Fibroblast of lung (primary cell): ENCODE measurements around the gene MYLK3. TPM values are rescaled to one million over a fixed set of nuclear protein-coding genes. Genes with fewer than 3 reads are reported as not detected.

Source experiments
- DNase-seq, 2 donors: peaks; one replicate each; pipeline versions ENCODE4 v3.0.0 to v3.0.0-alpha.2; 2010; ENCODE audit warnings: low read depth in 2 of 2
- H2AFZ ChIP-seq: 2 replicates; pipeline ENCODE4 v1.5.1; 2012; ENCODE audit warnings: low read length, control low read depth, inconsistent platforms
- H3K27ac ChIP-seq: 2 replicates; pipeline ENCODE4 v1.5.1; 2011; ENCODE audit warnings: low read length, control low read depth; ENCODE audit not compliant: insufficient read depth
- H3K27me3 ChIP-seq: 2 replicates; pipeline ENCODE4 v1.5.1; 2011; ENCODE audit warnings: mild to moderate bottlenecking, low read length; ENCODE audit not compliant: control insufficient read depth, insufficient read depth
- H3K36me3 ChIP-seq: 2 replicates; pipeline ENCODE4 v1.5.1; 2011; ENCODE audit warnings: low read length; ENCODE audit not compliant: control insufficient read depth, insufficient read depth
- H3K4me1 ChIP-seq: 2 replicates; pipeline ENCODE4 v1.5.1; 2011; ENCODE audit warnings: low read length; ENCODE audit not compliant: control insufficient read depth, insufficient read depth; ENCODE audit errors: extremely low read depth
- H3K4me2 ChIP-seq: 2 replicates; pipeline ENCODE4 v1.5.1; 2011; ENCODE audit warnings: low read length, control low read depth; ENCODE audit not compliant: insufficient read depth; ENCODE audit errors: extremely low read depth
- H3K4me3 ChIP-seq, 4 experiments: fragments of 200-600 bp in 1 of 4; sonication (generic) in 1 of 4; replicated peaks in 1 of 4; 2 replicates each; pipeline ENCODE4 v1.5.1; 2011 to 2016; ENCODE audit warnings: low read length in 4 of 4, low read depth in 3 of 4, mild to moderate bottlenecking in 3 of 4, control low read depth in 2 of 4, inconsistent platforms in 1 of 4, mixed read lengths in 1 of 4; ENCODE audit not compliant: insufficient read depth in 1 of 4; ENCODE audit errors: control extremely low read depth in 1 of 4
- H3K79me2 ChIP-seq: 2 replicates; pipeline ENCODE4 v1.5.1; 2012; ENCODE audit warnings: mild to moderate bottlenecking, low read length, inconsistent platforms; ENCODE audit not compliant: control insufficient read depth, insufficient read depth
- H3K9ac ChIP-seq: 2 replicates; pipeline ENCODE4 v1.5.1; 2011; ENCODE audit warnings: mild to moderate bottlenecking, low read length, control low read depth; ENCODE audit not compliant: insufficient read depth
- H3K9me3 ChIP-seq: 2 replicates; pipeline ENCODE4 v1.5.1; 2012; ENCODE audit warnings: low read depth, low read length; ENCODE audit not compliant: control insufficient read depth, insufficient read depth
- H4K20me1 ChIP-seq: 2 replicates; pipeline ENCODE4 v1.5.1; 2011; ENCODE audit warnings: low read length; ENCODE audit not compliant: control insufficient read depth, insufficient read depth; ENCODE audit errors: extremely low read depth
- CTCF ChIP-seq, 2 donors: IDR thresholded peaks in 1 of 2; conservative IDR thresholded peaks in 1 of 2; 1 replicate in 1 of 2; 2 replicates in 1 of 2; pipeline ENCODE4 v1.5.1; 2011 to 2012; ENCODE audit warnings: low read length in 2 of 2, control low read depth in 1 of 2, inconsistent platforms in 1 of 2, low read depth in 1 of 2, mild to moderate bottlenecking in 1 of 2
- EZH2 ChIP-seq: IDR thresholded peaks from 2 replicates; pipeline ENCODE4 v1.5.1; 2012; ENCODE audit warnings: low read length, control low read depth, mild to moderate bottlenecking; ENCODE audit errors: missing control alignments
- polyA plus RNA-seq, 2 donors: library from polyadenylated mRNA; depleted of rRNA in 1 of 2; stranded (reverse) in 1 of 2; unstranded in 1 of 2; fragments of >200 nt; gene quantifications; 2 replicates each; pipeline ENCODE4 v1.2.1, GENCODE V29; 2011 to 2012; ENCODE audit warnings: missing spikeins in 1 of 2
- total RNA-seq: library from RNA; depleted of rRNA; stranded (reverse); fragments of >200 nt; gene quantifications from 2 replicates; pipeline ENCODE4 v1.2.1, GENCODE V29; 2014

MYLK3 gene
- total and polyA plus RNA-seq, 2 donors (not counting 1 experiment from before 2014, with no cell fraction given): 0.07 to 0.17 TPM

DNA sequence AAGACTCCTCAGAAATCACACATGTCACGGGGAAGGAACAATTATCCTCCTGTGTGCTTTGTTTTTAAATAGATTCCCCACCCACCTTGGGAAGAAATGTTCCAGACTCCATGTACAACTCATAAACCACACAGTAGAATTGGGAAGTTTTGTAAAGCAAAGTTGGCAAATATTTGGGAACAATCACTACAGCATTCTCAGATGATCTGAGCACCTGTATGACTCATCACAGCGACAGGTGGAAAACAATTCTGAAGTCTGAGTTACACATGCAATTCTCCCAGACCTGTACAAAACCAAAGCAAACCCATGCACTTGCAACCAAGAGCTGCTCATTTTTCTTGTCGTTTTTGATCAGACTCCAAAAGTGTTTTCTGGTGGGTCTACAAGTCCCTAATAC is 14.4 kb upstream of the MYLK3 start:
- no peaks in the 10 kb centered on the region for H3K79me2 ChIP-seq
- TF ChIP-seq EZH2 (no peak), CTCF (conservative IDR thresholded peaks at IDR 0.05 in 1 of 2, IDR thresholded peaks at IDR 0.05 in 1 of 2; ENCODE audit: low read depth in 1 of 2, low read length in 2 of 2) (no peak)
- H3K4me2 ChIP-seq: no peak overlapping the region
- DNase-seq: no peak
- H3K4me3 ChIP-seq: no peak overlapping the region
- peaks cover 10% of the 10 kb centered on the region for H3K27me3 ChIP-seq
- H2AFZ ChIP-seq: no peak overlapping the region
- no peaks in the 10 kb centered on the region for H4K20me1 ChIP-seq
- H3K9ac ChIP-seq: no peak overlapping the region
- no peak overlapping the region for H3K27ac ChIP-seq
- H3K36me3 ChIP-seq: no peaks in the 10 kb centered on the region
- no peaks in the 10 kb centered on the region for H3K9me3 ChIP-seq
- no peaks in the 10 kb centered on the region for H3K4me1 ChIP-seq

GRCh38 chr16:46759309-46759708 is 11.2 kb upstream of the MYLK3 start:
- Histone ChIP-seq H3K27me3 (peaks cover 19% of the 10 kb centered on the region), H3K9ac (no peak overlapping the region), H3K9me3 (no peaks in the 10 kb centered on the region), H3K4me2 (no peak overlapping the region), H4K20me1 (no peaks in the 10 kb centered on the region), H2AFZ (no peak overlapping the region), H3K36me3 (no peaks in the 10 kb centered on the region), H3K79me2 (no peaks in the 10 kb centered on the region), H3K4me3 (no peak overlapping the region), H3K4me1 (no peaks in the 10 kb centered on the region), H3K27ac (no peak overlapping the region)
- TF ChIP-seq CTCF (conservative IDR thresholded peaks at IDR 0.05 in 1 of 2, IDR thresholded peaks at IDR 0.05 in 1 of 2; ENCODE audit: low read depth in 1 of 2, low read length in 2 of 2): no peak
- TF ChIP-seq EZH2: no peak
- no peak for DNase-seq

- H3K9me3 ChIP-seq: no peaks in the 10 kb centered on the region
- no peaks in the 10 kb centered on the region for H3K36me3 ChIP-seq
- H3K27ac ChIP-seq: no peak overlapping the region
- no peak for DNase-seq
- H3K4me1 ChIP-seq: no peaks in the 10 kb centered on the region
- no peak overlapping the region for H2AFZ ChIP-seq
- H3K4me3 ChIP-seq: no peak overlapping the region
- H4K20me1 ChIP-seq: no peaks in the 10 kb centered on the region
- H3K9ac ChIP-seq: no peak overlapping the region
- H3K4me2 ChIP-seq: no peak overlapping the region
- TF ChIP-seq CTCF (conservative IDR thresholded peaks at IDR 0.05 in 1 of 2, IDR thresholded peaks at IDR 0.05 in 1 of 2; ENCODE audit: low read depth in 1 of 2, low read length in 2 of 2) (no peak), EZH2 (no peak)
- peaks cover 19% of the 10 kb centered on the region for H3K27me3 ChIP-seq
- no peaks in the 10 kb centered on the region for H3K79me2 ChIP-seq
These were observed 9.4 kb upstream of the MYLK3 start for GRCh38 chr16:46757339-46758050.
